K562 (cell line): ENCODE results near the gene PEDS1. TPM values are rescaled to one million over a fixed set of nuclear protein-coding genes. Genes with fewer than 3 reads are reported as not detected.

Experiments used
- ATAC-seq: fragments of 200-7000 bp; cut with Tn5 transposase; 3 replicates; pipeline ENCODE4 v1.9.1; 2020; ENCODE audit warnings: moderate library complexity
- BruUV-seq: library from RNA; stranded (reverse); fragments of 400-500 nt; replicated peaks from 2 replicates; lab custom pipeline; 2021; lab: Mats Ljungman, UMichigan
- CTCF ChIA-PET: fragments of 300-600 bp; formaldehyde crosslinking; extraction: SDS; loops from one replicate; lab custom pipeline; 2021; ENCODE audit warnings: low intra/inter-chr PET ratio; lab: Yijun Ruan, JAX
- POLR2A ChIA-PET: fragments of 300-600, 350-650 bp; sonication (Branson Sonifier 250); formaldehyde crosslinking; extraction: SDS; loops from one replicate; lab custom pipeline; 2021; ENCODE audit warnings: antibody characterized with exemption, inconsistent platforms; lab: Yijun Ruan, JAX
- DNase-seq, 4 experiments: peaks; one replicate each; pipeline versions ENCODE4 v3.0.0 to v3.0.0-alpha.2; 2011 to 2018; ENCODE audit warnings: low spot score in 3 of 4, mixed read lengths in 3 of 4; ENCODE audit errors: extremely low read depth in 1 of 4
- FAIRE-seq: peaks from 2 replicates; lab custom pipeline; 2011; peaks lifted over from hg19 to GRCh38; lab: Jason Lieb, UNC
- H2AFZ ChIP-seq: 2 replicates; pipeline ENCODE4 v1.6.0; 2011; ENCODE audit warnings: low read depth, low read length, control low read depth, inconsistent platforms
- H3K27ac ChIP-seq: fragments of 200-600 bp; 3 replicates; pipeline ENCODE4 v1.8.0; 2011; ENCODE audit warnings: low read depth, mild to moderate bottlenecking, control low read depth, inconsistent platforms, low read length, moderate library complexity, mixed read lengths; ENCODE audit errors: extremely low read depth
- H3K27me3 ChIP-seq, 2 experiments: fragments of 300-600 bp in 1 of 2; 2 replicates in 1 of 2; 3 replicates in 1 of 2; pipeline versions ENCODE4 v1.6.0 to v1.8.0; 2011; ENCODE audit warnings: inconsistent platforms in 2 of 2, low read length in 2 of 2, mild to moderate bottlenecking in 1 of 2, mixed read lengths in 1 of 2, moderate library complexity in 1 of 2; ENCODE audit not compliant: control insufficient read depth in 2 of 2, insufficient read depth in 2 of 2
- H3K36me3 ChIP-seq: fragments of 300-600 bp; 3 replicates; pipeline ENCODE4 v1.8.0; 2011; ENCODE audit warnings: mild to moderate bottlenecking, low read length, inconsistent platforms; ENCODE audit not compliant: control insufficient read depth, insufficient read depth
- H3K4me1 ChIP-seq, 2 experiments: fragments of 200-600 bp in 1 of 2; replicated peaks in 1 of 2; 2 replicates in 1 of 2; 3 replicates in 1 of 2; pipeline versions ENCODE4 v1.5.1 to v1.8.0; 2011; ENCODE audit warnings: inconsistent platforms in 2 of 2, low read length in 2 of 2, mild to moderate bottlenecking in 1 of 2, mixed read lengths in 1 of 2, moderate library complexity in 1 of 2; ENCODE audit not compliant: control insufficient read depth in 2 of 2, insufficient read depth in 2 of 2
- H3K4me2 ChIP-seq: 2 replicates; pipeline ENCODE4 v1.6.1; 2011; ENCODE audit warnings: low read length, control low read depth, inconsistent platforms, mixed read lengths; ENCODE audit not compliant: insufficient read depth
- H3K4me3 ChIP-seq: fragments of 200-600 bp; sonication (generic), shearing (Covaris generic); 2 replicates; pipeline ENCODE4 v1.5.1; 2016; ENCODE audit warnings: control low read depth, inconsistent platforms
- H3K79me2 ChIP-seq: fragments of 200-600 bp; 3 replicates; pipeline ENCODE4 v1.8.0; 2011; ENCODE audit warnings: low read length, inconsistent platforms; ENCODE audit not compliant: control insufficient read depth, insufficient read depth
- H3K9ac ChIP-seq, 2 experiments: 2 replicates each; pipeline versions ENCODE4 v1.6.0 to v1.6.1; 2011; ENCODE audit warnings: low read depth in 2 of 2, low read length in 2 of 2, control low read depth in 1 of 2, inconsistent platforms in 1 of 2, mild to moderate bottlenecking in 1 of 2, mixed read lengths in 1 of 2; ENCODE audit not compliant: insufficient read depth in 1 of 2
- H3K9me1 ChIP-seq: one replicate; pipeline ENCODE4 v1.6.0; 2011; ENCODE audit warnings: inconsistent platforms, mild to moderate bottlenecking, low read length, moderate library complexity; ENCODE audit not compliant: control insufficient read depth, insufficient read depth
- H3K9me3 ChIP-seq: replicated peaks from 2 replicates; pipeline ENCODE4 v1.5.1; 2011; ENCODE audit warnings: low read depth, low read length, inconsistent platforms; ENCODE audit not compliant: control insufficient read depth, insufficient read depth
- H4K20me1 ChIP-seq: replicated peaks from 2 replicates; pipeline ENCODE4 v1.6.1; 2011; ENCODE audit warnings: low read length, inconsistent platforms, mixed read lengths; ENCODE audit not compliant: control insufficient read depth, insufficient read depth
- BCOR ChIP-seq: fragments of 450-650 bp; IDR thresholded peaks from 2 replicates; pipeline ENCODE4 v1.6.1; 2016
- BRD9 ChIP-seq: fragments of 450-650 bp; IDR thresholded peaks from 2 replicates; pipeline ENCODE4 v1.6.1; 2018; ENCODE audit warnings: low read depth; ENCODE audit not compliant: partially characterized antibody
- HMG20B ChIP-seq: fragments of 250-450 bp; sonication (Bioruptor Pico); IDR thresholded peaks from 2 replicates; pipeline ENCODE4 v1.5.0; 2021; ENCODE audit warnings: mild to moderate bottlenecking
- MCM7 ChIP-seq, 2 experiments: fragments of 450-650 bp; IDR thresholded peaks; 2 replicates each; pipeline ENCODE4 v1.6.1; 2016 to 2018
- PTBP1 ChIP-seq: fragments of 200-400 bp; formaldehyde crosslinking; IDR thresholded peaks from 2 replicates; pipeline ENCODE4 v1.6.1; 2017; ENCODE audit warnings: low read depth, low read length
- SMAD3 ChIP-seq: fragments of 450-650 bp; formaldehyde crosslinking; conservative IDR thresholded peaks from 2 replicates; pipeline ENCODE4 v1.4.0; 2020; ENCODE audit warnings: mild to moderate bottlenecking
- SMARCA5 ChIP-seq: fragments of 450-650 bp; IDR thresholded peaks from 2 replicates; pipeline ENCODE4 v1.6.1; 2016
- TCF7L2 ChIP-seq: fragments of 150-350 bp; IDR thresholded peaks from 2 replicates; pipeline ENCODE4 v1.6.1; 2016; ENCODE audit warnings: low read depth, mild to moderate bottlenecking, low read length, moderate library complexity
- TEAD2 ChIP-seq: fragments of 450-650 bp; IDR thresholded peaks from 2 replicates; pipeline ENCODE4 v1.6.1; 2016; ENCODE audit warnings: missing genetic modification characterization, control low read depth, missing compliant biosample characterization
- ZBTB7A ChIP-seq: IDR thresholded peaks from 2 replicates; pipeline ENCODE4 v1.6.1; 2011; ENCODE audit warnings: low read depth, mild to moderate bottlenecking, low read length, moderate library complexity, borderline replicate concordance; ENCODE audit not compliant: control insufficient read depth
- ZNF75A ChIP-seq: fragments of 450-650 bp; formaldehyde crosslinking; IDR thresholded peaks from 2 replicates; pipeline ENCODE4 v1.4.0; 2020; ENCODE audit warnings: mild to moderate bottlenecking
- WGBS: fragments of 100-300 bp; shearing (Covaris generic); methylation state at CpG from one replicate; pipeline ENCODE4 v1.1.6; 2016; ENCODE audit warnings: low coverage, mixed read lengths; ENCODE audit not compliant: insufficient coverage; ENCODE audit errors: missing lambda C conversion rate; 5-methylcytosine and 5-hydroxymethylcytosine counted together
- in situ Hi-C: fragments of 300-500 bp; cut with MboI; formaldehyde crosslinking; loops from 4 replicates; pipeline ENCODE4 v1.15.0; 2018; ENCODE audit warnings: inconsistent platforms, mixed read lengths
- intact Hi-C: fragments of 100-400 bp; cut with micrococcal nuclease; formaldehyde crosslinking; loops from 2 replicates; pipeline ENCODE4 v1.14.2; 2022
- polyA plus RNA-seq, 8 experiments: library from polyadenylated mRNA; depleted of rRNA in 4 of 8; stranded (reverse) in 5 of 8; unstranded in 3 of 8; fragments of >200 nt; fragmentation: Nextera tagmentation in 2 of 8; fragmentation: Illumina TruSeq in 1 of 8; extraction: Ambion mirVana in 2 of 8; extraction: Trizol in 1 of 8; gene quantifications; 2 replicates each; pipeline versions ENCODE4 v1.2.1 to v1.2.3, GENCODE V29; 2011 to 2014; ENCODE audit warnings: inconsistent platforms in 1 of 8, missing spikeins in 1 of 8
- total RNA-seq, 7 experiments: library from RNA; depleted of rRNA in 6 of 7; stranded (reverse); fragments of >200 nt in 6 of 7; fragmentation: Illumina TruSeq in 2 of 7; extraction: Trizol in 2 of 7; gene quantifications; 2 replicates each; pipeline versions ENCODE4 v1.2.1 to v1.2.3, GENCODE V29; 2011 to 2021; ENCODE audit warnings: low replicate concordance in 1 of 7
- TF ChIP-seq, protein P1 (sequence below), 2 experiments: fragments of 250-450 bp in 1 of 2; fragments of 450-650 bp in 1 of 2; sonication (Bioruptor Pico) in 1 of 2; IDR thresholded peaks; 2 replicates each; pipeline versions ENCODE4 v1.6.1 to v1.8.0; 2016 to 2021; ENCODE audit warnings: mild to moderate bottlenecking in 2 of 2, moderate library complexity in 2 of 2, missing compliant biosample characterization in 1 of 2, missing genetic modification characterization in 1 of 2
- TF ChIP-seq, protein P2 (sequence below), 2 experiments: fragments of 450-650 bp in 1 of 2; sonication (generic) in 1 of 2; formaldehyde crosslinking; conservative IDR thresholded peaks; 2 replicates each; pipeline versions ENCODE4 v1.4.0 to v1.8.1; 2020 to 2022; ENCODE audit warnings: mild to moderate bottlenecking in 1 of 2, missing genetic modification reagents in 1 of 2
- TF ChIP-seq, protein P3 (sequence below): fragments of 250-450 bp; sonication (Bioruptor Pico); IDR thresholded peaks from 2 replicates; pipeline ENCODE4 v1.4.0; 2020
- TF ChIP-seq, protein P4 (sequence below): fragments of 450-650 bp; formaldehyde crosslinking; IDR thresholded peaks from 2 replicates; pipeline ENCODE4 v1.4.0; 2022; ENCODE audit warnings: mild to moderate bottlenecking, moderate library complexity

The PEDS1 gene
- total and polyA plus RNA-seq, 9 of the 15 experiments (the other 6 are each of a cell fraction or from before 2014, with no cell fraction given): 2.9 to 38.5 (median 24.2) TPM

DNA sequence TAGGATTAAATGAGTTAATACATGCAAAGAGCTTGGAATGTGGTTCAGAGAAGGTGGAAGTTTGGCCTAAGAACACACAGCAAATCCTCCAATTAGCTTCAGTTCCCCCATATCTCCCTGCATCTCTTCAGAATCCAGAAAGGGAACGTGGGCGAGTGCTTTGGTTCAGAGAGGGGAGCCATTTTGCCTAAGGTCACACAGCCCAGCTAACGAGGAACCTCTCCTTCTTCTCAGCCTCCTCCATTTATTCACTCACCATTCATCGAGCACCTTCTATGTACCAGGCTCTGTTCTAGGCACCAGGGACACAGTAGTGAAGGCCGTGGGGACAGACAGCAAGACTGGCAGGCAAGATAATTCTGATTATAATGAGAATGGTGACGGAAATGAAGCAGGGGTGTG lies 34.8 kb upstream of the PEDS1 start:
- Histone ChIP-seq H3K27ac (no peak overlapping the region; the same call in 2 of the 3 replicates), H3K4me2 (no peak overlapping the region), H4K20me1 (peaks cover 2% of the 10 kb centered on the region; the same call in 1 of the 2 replicates), H2AFZ (no peak overlapping the region), H3K4me1 (peaks cover 21 to 49% of the 10 kb centered on the region in 2 experiments; a peak in 4 of 5 replicates), H3K79me2 (peaks cover 22% of the 10 kb centered on the region), H3K9me1 (no peaks in the 10 kb centered on the region), H3K9ac (peak overlapping the region in 1 of 2 experiments; percentile 75; a peak in 1 of 4 replicates), H3K36me3 (peaks cover 2% of the 10 kb centered on the region; the same call in 2 of the 3 replicates), H3K4me3 (no peak overlapping the region), H3K9me3 (no peaks in the 10 kb centered on the region), H3K27me3 (no peaks in the 10 kb centered on the region)
- POLR2A ChIA-PET: interaction anchor here (0.7 to 2.3 kb wide), 9 partner anchors 9 to 342 kb away, joined by 3 to 6 read pairs (median 3); no protein-coding TSS in a partner anchor
- DNase-seq: no peak
- CTCF ChIA-PET: interaction anchor here (0.9 to 4.7 kb wide), 2 partner anchors 274 to 382 kb away, joined by 3 to 58 read pairs; no protein-coding TSS in a partner anchor
- in situ Hi-C loops: loop anchor here (5.0 kb wide), 2 partner anchors 274 to 389 kb away; no protein-coding TSS in a partner anchor
- no TSS peak for BruUV-seq
- FAIRE-seq: peak; percentile 44
- ATAC-seq: no peak
- intact Hi-C loops: loop anchor here (5.0 to 10.0 kb wide), 2 partner anchors 384 to 607 kb away; partner anchors contain the start of gene BCAS4
- WGBS: 80% methylated on average over 6 of the region's 6 CpGs
- TF ChIP-seq SMARCA5 (peak; percentile 97), ZBTB7A (no peak), TEAD2 (tag) (no peak), HMG20B (CRISPR knock-in tag) (no peak), MCM7 (IDR thresholded peaks at IDR 0.05) (no peak), ZNF75A (no peak), SMAD3 (CRISPR knock-in tag) (no peak), PTBP1 (0 out of 2 replicates have a peak, but pooled peaks have one; percentile 62), BRD9 (peak; percentile 80), BCOR (peak; percentile 96), TCF7L2 (no peak)
- TF ChIP-seq, protein P1, sequence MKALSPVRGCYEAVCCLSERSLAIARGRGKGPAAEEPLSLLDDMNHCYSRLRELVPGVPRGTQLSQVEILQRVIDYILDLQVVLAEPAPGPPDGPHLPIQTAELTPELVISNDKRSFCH (CRISPR knock-in tag; IDR thresholded peaks at IDR 0.05): no peak
- TF ChIP-seq, protein P1 (tag; IDR thresholded peaks at IDR 0.05): no peak
- TF ChIP-seq, protein P2, sequence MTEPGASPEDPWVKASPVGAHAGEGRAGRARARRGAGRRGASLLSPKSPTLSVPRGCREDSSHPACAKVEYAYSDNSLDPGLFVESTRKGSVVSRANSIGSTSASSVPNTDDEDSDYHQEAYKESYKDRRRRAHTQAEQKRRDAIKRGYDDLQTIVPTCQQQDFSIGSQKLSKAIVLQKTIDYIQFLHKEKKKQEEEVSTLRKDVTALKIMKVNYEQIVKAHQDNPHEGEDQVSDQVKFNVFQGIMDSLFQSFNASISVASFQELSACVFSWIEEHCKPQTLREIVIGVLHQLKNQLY (CRISPR knock-in tag; conservative IDR thresholded peaks at IDR 0.05): no peak
- TF ChIP-seq, protein P3, sequence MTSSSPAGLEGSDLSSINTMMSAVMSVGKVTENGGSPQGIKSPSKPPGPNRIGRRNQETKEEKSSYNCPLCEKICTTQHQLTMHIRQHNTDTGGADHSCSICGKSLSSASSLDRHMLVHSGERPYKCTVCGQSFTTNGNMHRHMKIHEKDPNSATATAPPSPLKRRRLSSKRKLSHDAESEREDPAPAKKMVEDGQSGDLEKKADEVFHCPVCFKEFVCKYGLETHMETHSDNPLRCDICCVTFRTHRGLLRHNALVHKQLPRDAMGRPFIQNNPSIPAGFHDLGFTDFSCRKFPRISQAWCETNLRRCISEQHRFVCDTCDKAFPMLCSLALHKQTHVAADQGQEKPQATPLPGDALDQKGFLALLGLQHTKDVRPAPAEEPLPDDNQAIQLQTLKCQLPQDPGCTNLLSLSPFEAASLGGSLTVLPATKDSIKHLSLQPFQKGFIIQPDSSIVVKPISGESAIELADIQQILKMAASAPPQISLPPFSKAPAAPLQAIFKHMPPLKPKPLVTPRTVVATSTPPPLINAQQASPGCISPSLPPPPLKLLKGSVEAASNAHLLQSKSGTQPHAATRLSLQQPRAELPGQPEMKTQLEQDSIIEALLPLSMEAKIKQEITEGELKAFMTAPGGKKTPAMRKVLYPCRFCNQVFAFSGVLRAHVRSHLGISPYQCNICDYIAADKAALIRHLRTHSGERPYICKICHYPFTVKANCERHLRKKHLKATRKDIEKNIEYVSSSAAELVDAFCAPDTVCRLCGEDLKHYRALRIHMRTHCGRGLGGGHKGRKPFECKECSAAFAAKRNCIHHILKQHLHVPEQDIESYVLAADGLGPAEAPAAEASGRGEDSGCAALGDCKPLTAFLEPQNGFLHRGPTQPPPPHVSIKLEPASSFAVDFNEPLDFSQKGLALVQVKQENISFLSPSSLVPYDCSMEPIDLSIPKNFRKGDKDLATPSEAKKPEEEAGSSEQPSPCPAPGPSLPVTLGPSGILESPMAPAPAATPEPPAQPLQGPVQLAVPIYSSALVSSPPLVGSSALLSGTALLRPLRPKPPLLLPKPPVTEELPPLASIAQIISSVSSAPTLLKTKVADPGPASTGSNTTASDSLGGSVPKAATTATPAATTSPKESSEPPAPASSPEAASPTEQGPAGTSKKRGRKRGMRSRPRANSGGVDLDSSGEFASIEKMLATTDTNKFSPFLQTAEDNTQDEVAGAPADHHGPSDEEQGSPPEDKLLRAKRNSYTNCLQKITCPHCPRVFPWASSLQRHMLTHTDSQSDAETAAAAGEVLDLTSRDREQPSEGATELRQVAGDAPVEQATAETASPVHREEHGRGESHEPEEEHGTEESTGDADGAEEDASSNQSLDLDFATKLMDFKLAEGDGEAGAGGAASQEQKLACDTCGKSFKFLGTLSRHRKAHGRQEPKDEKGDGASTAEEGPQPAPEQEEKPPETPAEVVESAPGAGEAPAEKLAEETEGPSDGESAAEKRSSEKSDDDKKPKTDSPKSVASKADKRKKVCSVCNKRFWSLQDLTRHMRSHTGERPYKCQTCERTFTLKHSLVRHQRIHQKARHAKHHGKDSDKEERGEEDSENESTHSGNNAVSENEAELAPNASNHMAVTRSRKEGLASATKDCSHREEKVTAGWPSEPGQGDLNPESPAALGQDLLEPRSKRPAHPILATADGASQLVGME (CRISPR knock-in tag): no peak
- TF ChIP-seq, protein P4, sequence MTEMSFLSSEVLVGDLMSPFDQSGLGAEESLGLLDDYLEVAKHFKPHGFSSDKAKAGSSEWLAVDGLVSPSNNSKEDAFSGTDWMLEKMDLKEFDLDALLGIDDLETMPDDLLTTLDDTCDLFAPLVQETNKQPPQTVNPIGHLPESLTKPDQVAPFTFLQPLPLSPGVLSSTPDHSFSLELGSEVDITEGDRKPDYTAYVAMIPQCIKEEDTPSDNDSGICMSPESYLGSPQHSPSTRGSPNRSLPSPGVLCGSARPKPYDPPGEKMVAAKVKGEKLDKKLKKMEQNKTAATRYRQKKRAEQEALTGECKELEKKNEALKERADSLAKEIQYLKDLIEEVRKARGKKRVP (CRISPR knock-in tag): no peak
